COLO668 (cell line): ENCODE results near the gene GJA4.
"Not testable (repeated sequence)": the region's sequence is repeated elsewhere in the genome, so short reads cannot be mapped to it uniquely, and the experiment has no call there.

Experiments
- DNase-seq: peaks from one replicate; lab custom pipeline; 2025; ENCODE audit not compliant: unreplicated experiment; lab: John Stamatoyannopoulos, UW

GJA4 gene

GRCh38 chr1:34768856-34769255, 23.9 kb upstream of the GJA4 start:
- no peak for DNase-seq

GRCh38 chr1:34770891-34771504, 21.8 kb upstream of the GJA4 start:
- DNase-seq = no peak

GRCh38 chr1:34771573-34772371, 21.0 kb upstream of the GJA4 start:
- DNase-seq = no peak

GRCh38 chr1:34773114-34773513, 19.7 kb upstream of the GJA4 start:
- DNase-seq = not testable (repeated sequence)

- DNase-seq = no peak
These were observed 17.8 kb upstream of the GJA4 start for GRCh38 chr1:34774957-34775356.

- no peak for DNase-seq
These were observed 15.9 kb upstream of the GJA4 start for GRCh38 chr1:34776911-34777310.

GRCh38 chr1:34777519-34778321, 15.1 kb upstream of the GJA4 start:
- DNase-seq = no peak

- no peak for DNase-seq
These were observed 14.4 kb upstream of the GJA4 start for GRCh38 chr1:34778381-34778780.

- DNase-seq = no peak
These were observed 13.8 kb upstream of the GJA4 start for GRCh38 chr1:34779005-34779404.

- no peak for DNase-seq
These were observed 13.3 kb upstream of the GJA4 start for GRCh38 chr1:34779526-34779925.

GRCh38 chr1:34779962-34780361, 12.8 kb upstream of the GJA4 start:
- no peak for DNase-seq

GRCh38 chr1:34780528-34780927, 12.3 kb upstream of the GJA4 start:
- no peak for DNase-seq

GRCh38 chr1:34781071-34781843, 11.5 kb upstream of the GJA4 start, which contains the start of gene GJB3:
Gene GJB3, plus strand, starts transcription at chr1:34781214. Its CDS starts 3,549 bp downstream, at chr1:34784763.
- peak; percentile 52 for DNase-seq

GRCh38 chr1:34781844-34782391, 10.9 kb upstream of the GJA4 start:
- no peak for DNase-seq

GRCh38 chr1:34784751-34785221, 8.0 kb upstream of the GJA4 start:
- no peak for DNase-seq

GRCh38 chr1:34785231-34785874, 7.4 kb upstream of the GJA4 start:
- no peak for DNase-seq

GRCh38 chr1:34785875-34786470, 6.8 kb upstream of the GJA4 start:
- DNase-seq = no peak

- DNase-seq = peak; percentile 88
These were observed 6.1 kb upstream of the GJA4 start for GRCh38 chr1:34786521-34787325.
